ENCODE measurements around the gene COL27A1.

DNA sequence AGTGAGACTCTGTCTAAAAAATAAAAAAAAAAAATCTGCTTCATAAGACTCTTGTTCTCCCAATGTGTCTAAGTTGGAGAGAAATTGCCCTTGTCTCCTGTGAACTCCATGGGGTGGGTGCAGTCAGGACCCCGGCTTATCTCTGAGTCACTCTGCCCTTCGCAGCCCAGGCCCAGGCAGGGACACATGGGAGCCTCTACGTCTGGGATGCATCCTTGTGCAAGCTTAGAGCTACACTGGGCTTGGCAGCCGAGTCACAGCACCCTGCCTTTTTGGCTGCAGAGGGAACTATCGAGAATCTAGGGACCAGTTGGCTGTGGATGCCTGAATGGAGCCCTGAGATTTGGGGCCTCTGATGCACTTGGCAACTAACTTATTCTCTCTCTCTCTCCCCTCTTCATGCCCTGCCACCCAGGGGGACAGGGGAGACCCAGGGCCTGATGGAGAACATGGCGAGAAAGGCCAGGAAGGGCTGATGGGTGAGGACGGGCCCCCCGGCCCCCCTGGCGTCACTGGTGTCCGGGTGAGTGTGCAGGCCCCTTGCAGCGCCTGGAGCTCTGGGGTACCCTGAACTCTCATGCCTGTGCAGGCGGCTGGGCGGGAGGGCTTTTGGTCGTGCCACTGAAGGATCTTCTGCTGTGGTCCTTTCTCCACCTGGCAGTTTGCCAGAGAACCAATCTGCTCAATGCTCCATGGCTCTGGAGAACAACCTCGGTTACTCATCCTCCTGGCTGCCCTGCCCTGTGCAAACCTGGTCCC lies 120.1 kb downstream of the COL27A1 start:
- TF ChIP-seq POLR2AphosphoS5 (IDR thresholded peaks at IDR 0.05; ENCODE audit: low read depth, low read length) (no peak), POLR2A (IDR thresholded peaks at IDR 0.05; ENCODE audit: low read depth, low read length) (no peak)

Data from GM12892 (cell line).